MM.1S (cell line): ENCODE measurements around the gene HNF4A.

Experiments
- CTCF ChIP-seq: fragments of 300-600 bp; sonication (generic); IDR thresholded peaks from 2 replicates; pipeline ENCODE4 v1.5.1; 2016; ENCODE audit warnings: antibody characterized with exemption, low read length, mixed read lengths
- EZH2phosphoT487 ChIP-seq: fragments of 300-600 bp; sonication (generic); IDR thresholded peaks from 2 replicates; pipeline ENCODE4 v1.6.1; 2018; ENCODE audit warnings: antibody characterized with exemption, low read length

GRCh38 chr20:44336725-44337380 is 18.6 kb upstream of the HNF4A start, which contains the start of gene R3HDML:
- TF ChIP-seq CTCF, result no peak
- no peak for TF ChIP-seq EZH2phosphoT487
